ENCODE results near the gene CACNG4. TPM values are rescaled to one million over a fixed set of nuclear protein-coding genes. Genes with fewer than 3 reads are reported as not detected.

The CACNG4 gene
- total RNA-seq, 6 donors from 2014 or later = 2.1 to 27.8 (median 8.0) TPM

DNA sequence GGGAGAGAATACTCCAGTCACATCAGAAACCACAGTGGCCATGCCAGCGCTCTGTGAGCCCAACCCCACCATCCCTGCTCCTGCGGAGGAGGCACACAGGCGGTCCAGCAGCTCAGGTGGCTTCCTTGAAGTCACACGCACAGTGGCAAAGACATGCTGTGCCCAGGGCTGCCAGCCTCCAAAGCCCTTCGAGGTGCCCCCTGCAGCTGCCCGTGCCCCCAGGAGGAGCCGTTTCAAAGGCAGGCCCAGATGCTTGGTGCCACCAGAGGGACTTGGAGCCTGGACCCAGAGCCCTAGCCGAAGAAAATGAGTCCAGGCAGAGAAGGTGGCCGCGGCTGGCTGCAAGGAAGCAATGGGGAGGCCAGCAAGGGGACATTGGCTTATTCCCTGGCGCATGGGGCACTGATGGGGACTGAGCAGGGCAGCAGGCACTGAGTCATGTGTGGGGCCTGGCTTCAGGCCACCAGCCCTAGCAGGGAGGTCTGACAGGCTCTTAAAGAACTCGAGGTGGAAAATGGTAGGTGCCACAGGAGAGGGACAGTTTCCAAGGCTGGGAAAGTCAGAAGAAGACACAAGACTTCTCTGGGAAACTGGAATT is 62.6 kb downstream of the CACNG4 start:
- Histone ChIP-seq H3K9me3 (no peaks in the 10 kb centered on the region), H3K27me3 (no peaks in the 10 kb centered on the region), H3K27ac (no peak overlapping the region), H3K4me3 (no peak overlapping the region), H3K4me1 (peaks cover 0 to 6% (median 0%) of the 10 kb centered on the region in 4 donors), H3K36me3 (no peaks in the 10 kb centered on the region)
- ATAC-seq (ENCODE audit: low FRiP score in 2 of 2) (no peak), DNase-seq (no peak)
- TF ChIP-seq EP300 (IDR thresholded peaks at IDR 0.05) (no peak), POLR2AphosphoS5 (IDR thresholded peaks at IDR 0.05) (no peak), POLR2A (IDR thresholded peaks at IDR 0.05) (no peak)
- TF ChIP-seq, protein P1, sequence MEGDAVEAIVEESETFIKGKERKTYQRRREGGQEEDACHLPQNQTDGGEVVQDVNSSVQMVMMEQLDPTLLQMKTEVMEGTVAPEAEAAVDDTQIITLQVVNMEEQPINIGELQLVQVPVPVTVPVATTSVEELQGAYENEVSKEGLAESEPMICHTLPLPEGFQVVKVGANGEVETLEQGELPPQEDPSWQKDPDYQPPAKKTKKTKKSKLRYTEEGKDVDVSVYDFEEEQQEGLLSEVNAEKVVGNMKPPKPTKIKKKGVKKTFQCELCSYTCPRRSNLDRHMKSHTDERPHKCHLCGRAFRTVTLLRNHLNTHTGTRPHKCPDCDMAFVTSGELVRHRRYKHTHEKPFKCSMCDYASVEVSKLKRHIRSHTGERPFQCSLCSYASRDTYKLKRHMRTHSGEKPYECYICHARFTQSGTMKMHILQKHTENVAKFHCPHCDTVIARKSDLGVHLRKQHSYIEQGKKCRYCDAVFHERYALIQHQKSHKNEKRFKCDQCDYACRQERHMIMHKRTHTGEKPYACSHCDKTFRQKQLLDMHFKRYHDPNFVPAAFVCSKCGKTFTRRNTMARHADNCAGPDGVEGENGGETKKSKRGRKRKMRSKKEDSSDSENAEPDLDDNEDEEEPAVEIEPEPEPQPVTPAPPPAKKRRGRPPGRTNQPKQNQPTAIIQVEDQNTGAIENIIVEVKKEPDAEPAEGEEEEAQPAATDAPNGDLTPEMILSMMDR (IDR thresholded peaks at IDR 0.05) = no peak
- WGBS, 2 donors = 80 to 85% methylated on average over 9 to 12 of the region's 12 CpGs

DNA sequence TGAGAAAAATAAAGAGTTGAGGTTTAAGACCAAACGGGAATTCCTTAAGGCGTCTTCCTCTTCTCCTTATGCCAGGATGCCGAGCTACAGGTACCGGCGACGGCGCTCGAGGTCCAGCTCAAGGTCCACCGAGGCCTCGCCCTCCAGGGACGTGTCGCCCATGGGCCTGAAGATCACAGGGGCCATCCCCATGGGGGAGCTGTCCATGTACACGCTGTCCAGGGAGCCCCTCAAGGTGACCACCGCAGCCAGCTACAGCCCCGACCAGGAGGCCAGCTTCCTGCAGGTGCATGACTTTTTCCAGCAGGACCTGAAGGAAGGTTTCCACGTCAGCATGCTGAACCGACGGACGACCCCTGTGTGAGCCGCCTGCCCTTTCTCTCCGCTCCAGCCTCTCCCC is 66.1 kb downstream of the CACNG4 start:
- Histone ChIP-seq H3K36me3 (no peaks in the 10 kb centered on the region), H3K4me3 (no peak overlapping the region), H3K27me3 (no peaks in the 10 kb centered on the region), H3K9me3 (no peaks in the 10 kb centered on the region), H3K4me1 (peaks cover 0 to under 1% (median 0%) of the 10 kb centered on the region in 4 donors), H3K27ac (no peak overlapping the region)
- TF ChIP-seq POLR2AphosphoS5 (IDR thresholded peaks at IDR 0.05) (no peak), POLR2A (IDR thresholded peaks at IDR 0.05) (no peak), EP300 (IDR thresholded peaks at IDR 0.05) (no peak)
- TF ChIP-seq, protein P1 (IDR thresholded peaks at IDR 0.05) = no peak
- WGBS, 2 donors = 86 to 94% methylated on average over 12 to 14 of the region's 21 CpGs
- no peak for ATAC-seq (ENCODE audit: low FRiP score in 2 of 2)
- DNase-seq = peak in 1 of 2 donors; percentile 67

DNA sequence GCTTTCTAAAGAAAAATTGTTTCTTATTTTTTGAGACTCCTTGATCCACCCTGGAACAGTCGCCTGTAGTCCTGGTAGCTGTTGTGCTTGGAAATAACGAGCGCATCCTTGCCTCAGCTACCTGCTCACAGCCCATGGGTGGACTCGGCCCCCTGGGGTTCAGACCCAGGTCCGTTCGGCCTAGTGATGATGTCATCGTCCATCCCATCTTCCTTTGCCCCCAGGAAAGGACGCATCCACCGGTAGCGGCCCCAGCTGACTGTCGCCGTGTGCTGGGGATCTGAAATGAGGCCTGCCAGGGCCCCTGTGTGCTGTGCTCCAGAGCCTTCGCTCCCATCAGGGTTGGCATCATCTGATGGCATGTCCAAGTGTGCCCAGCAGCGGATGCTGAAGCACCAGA is 67.9 kb downstream of the CACNG4 start:
- no peaks in the 10 kb centered on the region for H3K9me3 ChIP-seq
- no peak overlapping the region for H3K27ac ChIP-seq
- no peak for TF ChIP-seq EP300 (IDR thresholded peaks at IDR 0.05)
- H3K4me3 ChIP-seq = no peak overlapping the region
- no peaks in the 10 kb centered on the region for H3K36me3 ChIP-seq
- no peaks in the 10 kb centered on the region for H3K27me3 ChIP-seq
- ATAC-seq (ENCODE audit: low FRiP score in 2 of 2) = no peak
- no peaks in the 10 kb centered on the region for H3K4me1 ChIP-seq
- DNase-seq = no peak
- 93 to 95% methylated on average over 10 to 14 of the region's 14 CpGs for WGBS, 2 donors

DNA sequence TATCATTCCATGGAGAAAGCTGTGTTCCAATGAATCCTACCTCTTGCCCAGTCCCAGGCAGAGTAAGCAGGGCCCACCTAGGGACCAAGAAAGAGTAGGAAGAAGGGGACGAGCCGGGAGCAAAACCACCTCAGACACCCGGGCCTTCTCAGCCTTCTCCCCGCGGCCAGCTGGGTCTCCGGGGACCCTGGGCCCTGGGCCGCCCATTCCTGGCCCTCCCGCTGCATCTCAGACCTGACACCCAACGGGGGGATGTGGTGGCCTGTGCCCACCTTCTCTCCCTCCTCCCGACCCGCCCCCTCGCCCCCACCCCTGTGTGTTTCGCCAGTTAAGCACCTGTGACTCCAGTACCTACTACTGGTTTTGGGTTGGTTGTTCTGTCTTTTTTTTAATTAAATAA is 68.5 kb downstream of the CACNG4 start:
- Histone ChIP-seq H3K27ac (no peak overlapping the region), H3K4me1 (no peaks in the 10 kb centered on the region), H3K36me3 (no peaks in the 10 kb centered on the region), H3K9me3 (no peaks in the 10 kb centered on the region), H3K27me3 (no peaks in the 10 kb centered on the region), H3K4me3 (no peak overlapping the region)
- TF ChIP-seq POLR2A (IDR thresholded peaks at IDR 0.05) (no peak), POLR2AphosphoS5 (IDR thresholded peaks at IDR 0.05) (no peak), EP300 (IDR thresholded peaks at IDR 0.05) (no peak)
- TF ChIP-seq, protein P1 (IDR thresholded peaks at IDR 0.05) = no peak
- DNase-seq (peak in 1 of 2 donors; percentile 58), ATAC-seq (ENCODE audit: low FRiP score in 2 of 2) (no peak)
- WGBS, 2 donors = 93 to 94% methylated on average over 11 to 12 of the region's 13 CpGs

DNA sequence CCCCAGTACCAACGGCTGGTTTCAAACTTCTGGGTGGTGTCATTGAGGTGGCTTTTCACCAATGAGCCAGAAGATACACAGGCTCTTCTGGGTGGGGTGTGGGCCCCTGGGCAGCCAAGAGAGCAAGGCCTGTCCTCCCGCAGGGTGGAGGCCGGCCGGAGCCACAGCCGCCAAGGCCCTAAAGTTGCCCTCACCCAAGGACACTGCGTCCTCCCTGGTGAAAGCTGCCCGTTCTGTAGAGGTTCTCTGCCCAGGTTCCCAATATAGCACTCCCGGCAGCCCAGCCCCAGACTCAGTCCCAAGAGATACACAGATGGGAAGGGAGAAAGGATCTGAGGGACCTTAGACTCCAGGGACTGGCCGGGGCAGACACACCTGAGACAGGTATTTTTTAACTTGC is 69.1 kb downstream of the CACNG4 start:
- ATAC-seq (ENCODE audit: low FRiP score in 2 of 2) = no peak

More for the DNA sequence above, 69.1 kb downstream of the CACNG4 start:
- no peak overlapping the region for H3K27ac ChIP-seq
- no peak for TF ChIP-seq POLR2A (IDR thresholded peaks at IDR 0.05)
- no peak for TF ChIP-seq POLR2AphosphoS5 (IDR thresholded peaks at IDR 0.05)
- no peak for TF ChIP-seq EP300 (IDR thresholded peaks at IDR 0.05)
- TF ChIP-seq, protein P1 (IDR thresholded peaks at IDR 0.05) = no peak
- DNase-seq = no peak
- H3K9me3 ChIP-seq = no peaks in the 10 kb centered on the region
- H3K4me1 ChIP-seq = no peaks in the 10 kb centered on the region
- no peaks in the 10 kb centered on the region for H3K36me3 ChIP-seq
- H3K27me3 ChIP-seq = no peaks in the 10 kb centered on the region
- WGBS, 2 donors = 84 to 99% methylated on average over 6 to 9 of the region's 9 CpGs
- H3K4me3 ChIP-seq = no peak overlapping the region

Data from upper lobe of left lung (tissue), 6 donors.